GM10266 (cell line): ENCODE data around the gene COL15A1.

ENCODE experiments used
- DNase-seq: peaks from one replicate; pipeline ENCODE4 v3.0.0; 2012; ENCODE audit errors: extremely low spot score
- CTCF ChIP-seq: IDR thresholded peaks from 2 replicates; pipeline ENCODE4 v1.5.1; 2012; ENCODE audit warnings: mild to moderate bottlenecking, low read depth; ENCODE audit not compliant: control insufficient read depth, insufficient read depth; ENCODE audit errors: missing control alignments

The COL15A1 gene

DNA sequence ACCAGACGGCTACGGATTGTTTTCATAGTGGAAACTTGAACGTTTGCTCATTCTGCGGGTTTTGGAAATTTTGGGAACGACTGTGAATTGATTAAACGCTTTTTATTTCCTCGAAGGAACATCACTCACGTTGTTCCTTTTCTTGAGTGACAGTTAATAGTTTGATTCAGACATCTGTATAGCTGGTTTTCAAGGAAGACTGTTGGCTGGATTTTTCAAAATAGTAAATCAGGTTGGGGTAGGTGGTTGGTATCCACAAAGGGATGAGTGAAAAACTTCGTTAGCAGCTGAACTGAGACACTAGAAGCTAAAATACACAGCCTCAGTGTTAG lies 162.3 kb downstream of the COL15A1 start:
- DNase-seq: no peak
- no peak for TF ChIP-seq CTCF

- TF ChIP-seq CTCF: no peak
- no peak for DNase-seq
Observed at GRCh38 chr9:99107421-99107820, 163.7 kb downstream of the COL15A1 start.

GRCh38 chr9:99108131-99108530 lies 164.4 kb downstream of the COL15A1 start:
- TF ChIP-seq CTCF: no peak
- DNase-seq: no peak

DNA sequence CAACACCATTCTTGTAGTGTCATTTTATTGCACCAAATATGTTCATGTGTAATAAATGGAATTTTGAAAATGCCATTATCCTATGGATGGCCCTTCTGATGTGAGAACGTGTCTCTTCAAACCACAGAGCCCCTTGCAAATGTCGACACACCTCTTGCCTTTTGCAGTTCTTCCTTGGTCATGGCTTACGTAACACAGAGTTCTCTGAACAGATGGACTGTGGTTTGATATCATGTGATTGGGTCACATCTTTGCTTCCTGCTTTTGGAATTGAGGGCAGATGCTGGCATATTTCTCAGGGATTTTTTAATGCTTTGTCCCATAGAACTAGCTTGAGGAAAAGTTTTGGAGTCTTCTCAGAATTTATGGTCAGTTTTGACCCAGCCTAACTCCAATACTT lies 165.8 kb downstream of the COL15A1 start:
- no peak for DNase-seq
- no peak for TF ChIP-seq CTCF

DNA sequence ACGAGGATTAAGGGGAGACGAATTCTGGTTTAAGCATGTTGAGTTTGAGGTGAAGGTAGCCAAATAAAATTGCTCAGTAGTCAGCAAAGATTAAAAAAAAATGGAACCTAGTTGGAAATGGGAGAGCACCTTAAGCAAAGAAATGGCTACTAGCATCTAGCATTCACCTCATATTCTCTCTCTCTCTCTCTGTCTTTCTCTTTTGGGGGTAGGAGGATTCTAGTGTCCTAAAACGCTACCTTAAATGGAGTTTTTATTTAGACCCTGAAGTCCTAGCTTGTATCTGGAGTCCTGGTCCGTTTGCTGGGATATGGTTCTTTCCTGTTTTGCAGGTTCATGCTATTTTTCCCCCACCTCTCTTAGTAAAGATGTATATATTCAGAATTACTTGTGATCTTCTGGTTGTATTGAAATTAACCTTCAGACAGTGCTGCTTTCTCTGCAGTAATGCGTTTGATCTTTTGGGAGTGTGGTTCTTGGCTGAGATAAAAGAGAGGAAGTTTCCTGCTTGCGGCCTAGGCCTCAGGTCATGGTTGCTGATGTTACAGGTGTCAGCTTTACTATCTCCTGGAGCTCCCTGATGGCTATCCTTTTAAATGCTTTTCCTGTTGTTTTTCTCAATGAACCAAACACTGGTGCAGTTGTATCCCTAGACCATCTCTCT lies 169.2 kb downstream of the COL15A1 start:
- no peak for DNase-seq
- TF ChIP-seq CTCF: no peak

DNA sequence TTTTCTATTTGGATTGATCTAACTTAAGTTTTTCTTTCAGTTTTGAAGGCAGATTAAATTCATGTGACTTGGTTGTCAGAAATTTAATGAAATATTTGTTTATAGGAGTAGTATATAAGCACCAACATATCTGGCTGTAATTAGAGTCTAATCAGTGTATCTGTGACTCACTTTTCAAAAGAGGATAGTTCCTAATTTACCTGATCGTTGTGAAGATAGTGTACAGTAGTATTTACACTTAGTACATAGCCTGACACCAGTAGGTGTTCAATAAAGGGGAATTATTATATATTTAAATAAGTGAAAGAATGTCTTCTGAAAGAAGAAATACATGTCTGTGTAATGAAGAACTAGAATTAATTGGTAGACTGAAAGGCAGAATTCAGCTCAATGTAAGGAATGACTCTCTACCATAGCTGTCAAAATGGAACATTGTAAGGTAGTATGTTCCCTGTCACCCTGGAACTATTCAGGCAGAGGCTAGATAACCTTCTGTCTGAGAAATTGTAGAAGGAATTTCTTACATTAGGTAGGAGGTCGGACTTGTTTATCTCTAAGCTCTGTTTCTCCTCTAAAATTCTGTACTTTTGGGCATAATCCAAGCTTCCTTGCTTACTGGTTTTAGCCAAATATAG lies 169.8 kb downstream of the COL15A1 start:
- TF ChIP-seq CTCF: no peak
- no peak for DNase-seq

GRCh38 chr9:99114049-99114440 lies 170.3 kb downstream of the COL15A1 start:
- no peak for TF ChIP-seq CTCF
- no peak for DNase-seq
